ELF-1 (cell line): ENCODE measurements around the gene SULT2B1.
A peak's percentile ranks its signal among the peaks of the same experiment; 100 is the strongest.

ENCODE experiments used
- DNase-seq: peaks from one replicate; pipeline ENCODE4 v3.0.0-alpha.2; 2016; ENCODE audit warnings: low read depth, low spot score

SULT2B1 gene

GRCh38 chr19:48634424-48635262, 82.7 kb downstream of the SULT2B1 start:
- DNase-seq: peak; percentile 97

- no peak for DNase-seq
Measured at GRCh38 chr19:48635263-48635965, 83.4 kb downstream of the SULT2B1 start.

- no peak for DNase-seq
Measured at GRCh38 chr19:48635966-48636858, 84.2 kb downstream of the SULT2B1 start.

- peak; percentile 77 for DNase-seq
Measured at GRCh38 chr19:48636859-48637448, 85.0 kb downstream of the SULT2B1 start, which contains the start of gene DBP. Gene DBP (minus strand): TSS chr19:48637379. CDS start chr19:48636994, 385 bp downstream.

- DNase-seq: peak; percentile 99
Measured at GRCh38 chr19:48637449-48637947, 85.5 kb downstream of the SULT2B1 start.

- DNase-seq: peak; percentile 95
Measured at GRCh38 chr19:48637948-48638830, 86.2 kb downstream of the SULT2B1 start.

GRCh38 chr19:48638831-48639381, 86.9 kb downstream of the SULT2B1 start:
- peak; percentile 95 for DNase-seq

- DNase-seq: peak; percentile 41
Measured at GRCh38 chr19:48639483-48640375, 87.8 kb downstream of the SULT2B1 start.

GRCh38 chr19:48641850-48642249, 89.9 kb downstream of the SULT2B1 start:
- no peak for DNase-seq

- DNase-seq: no peak
Measured at GRCh38 chr19:48642862-48643261, 90.9 kb downstream of the SULT2B1 start.

GRCh38 chr19:48644355-48644754, 92.4 kb downstream of the SULT2B1 start:
- DNase-seq: no peak

GRCh38 chr19:48644839-48645619, 93.1 kb downstream of the SULT2B1 start:
- DNase-seq: peak; percentile 85

GRCh38 chr19:48645620-48646000, 93.6 kb downstream of the SULT2B1 start:
- peak; percentile 73 for DNase-seq

- DNase-seq: peak; percentile 90
Measured at GRCh38 chr19:48646001-48646721, 94.2 kb downstream of the SULT2B1 start, which contains the start of gene CA11. Gene CA11 (minus strand): TSS chr19:48646187. CDS start chr19:48645632, 555 bp downstream.

- DNase-seq: no peak
Measured at GRCh38 chr19:48646722-48647216, 94.8 kb downstream of the SULT2B1 start.

GRCh38 chr19:48648134-48648533, 96.2 kb downstream of the SULT2B1 start:
- DNase-seq: no peak
